ENCODE results near the gene TMEM63C.
A peak's percentile ranks its signal among the peaks of the same experiment; 100 is the strongest.
"Not testable (repeated sequence)": the region's sequence is repeated elsewhere in the genome, so short reads cannot be mapped to it uniquely, and the experiment has no call there.

The TMEM63C gene

DNA sequence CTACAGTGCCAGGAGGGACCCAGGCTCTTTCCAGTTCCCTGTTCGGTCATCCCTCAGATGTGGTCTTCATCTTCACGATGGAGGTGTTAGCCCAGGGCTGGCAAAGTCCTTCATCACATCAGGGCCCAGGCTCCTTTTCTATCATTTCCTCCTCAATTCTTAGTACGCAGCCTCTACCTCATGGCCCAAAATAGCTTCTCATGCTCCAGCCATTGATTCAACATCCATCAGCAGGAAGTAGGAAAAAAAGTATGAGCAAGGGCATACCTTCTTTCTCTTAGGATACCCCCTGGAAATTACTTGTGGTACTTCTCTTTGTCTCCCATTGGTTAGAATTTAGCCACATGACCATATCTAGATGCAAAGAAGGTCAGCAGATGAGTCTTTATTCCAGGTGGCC is 27.8 kb upstream of the TMEM63C start:
- no peak for DNase-seq (ENCODE audit: low spot score)
- no peak for FAIRE-seq

- DNase-seq (ENCODE audit: low spot score): no peak
- no peak for FAIRE-seq
Observed at GRCh38 chr14:77154421-77154820, 27.2 kb upstream of the TMEM63C start.

DNA sequence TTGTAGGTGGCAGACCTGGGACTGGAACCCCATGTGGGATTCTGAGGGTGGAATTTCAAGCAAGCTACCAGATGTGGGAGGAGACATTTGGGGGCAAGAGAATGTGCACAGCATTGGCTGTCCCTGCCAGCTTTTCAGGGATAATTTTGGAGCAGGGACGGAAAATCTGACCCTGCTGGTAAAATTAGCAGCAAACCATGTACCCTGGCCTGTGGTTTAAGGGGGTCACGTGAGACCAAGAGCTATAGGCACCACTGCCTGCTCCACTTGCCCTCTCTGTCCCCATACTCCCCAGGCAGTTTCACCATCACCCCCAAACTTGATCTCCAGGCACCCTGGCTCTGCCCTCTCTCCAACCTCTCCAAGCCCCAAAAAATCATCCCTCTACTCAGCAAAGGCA is 26.5 kb upstream of the TMEM63C start:
- DNase-seq (ENCODE audit: low spot score): no peak
- no peak for FAIRE-seq

DNA sequence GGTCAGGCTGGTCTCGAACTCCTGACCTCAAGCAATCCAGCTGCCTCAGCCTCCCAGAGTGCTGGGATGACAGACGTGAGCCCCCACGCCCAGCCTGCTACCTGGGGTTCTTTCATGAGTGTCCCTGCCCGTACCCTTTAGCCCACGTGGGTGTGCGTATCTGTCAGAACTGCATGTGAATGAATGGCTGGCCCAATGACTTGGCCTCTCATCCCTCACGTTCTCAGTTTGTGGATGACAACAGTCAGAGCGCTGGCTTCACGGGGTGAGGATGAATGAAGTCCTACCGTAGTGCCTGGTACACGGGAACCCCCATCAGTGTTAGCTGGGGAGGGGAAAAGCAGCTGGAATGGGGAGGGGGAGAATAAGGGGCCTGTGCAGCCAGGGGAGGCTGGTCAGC is 23.9 kb upstream of the TMEM63C start:
- FAIRE-seq (peak; percentile 30), DNase-seq (ENCODE audit: low spot score) (peak; percentile 13)

GRCh38 chr14:77158175-77158881 is 23.3 kb upstream of the TMEM63C start:
- FAIRE-seq: peak; percentile 100

GRCh38 chr14:77158882-77159255 is 22.7 kb upstream of the TMEM63C start:
- DNase-seq (ENCODE audit: low spot score): no peak
- FAIRE-seq: no peak

More at GRCh38 chr14:77158175-77158881, 23.3 kb upstream of the TMEM63C start:
- peak; percentile 89 for DNase-seq (ENCODE audit: low spot score)

- DNase-seq (ENCODE audit: low spot score) (no peak), FAIRE-seq (no peak)
Observed at GRCh38 chr14:77161011-77161410, 20.6 kb upstream of the TMEM63C start.

- FAIRE-seq (no peak), DNase-seq (ENCODE audit: low spot score) (no peak)
Observed at GRCh38 chr14:77170045-77170444, 11.6 kb upstream of the TMEM63C start.

- FAIRE-seq: no peak
- DNase-seq (ENCODE audit: low spot score): no peak
Observed at GRCh38 chr14:77172916-77173315, 8.7 kb upstream of the TMEM63C start.

DNA sequence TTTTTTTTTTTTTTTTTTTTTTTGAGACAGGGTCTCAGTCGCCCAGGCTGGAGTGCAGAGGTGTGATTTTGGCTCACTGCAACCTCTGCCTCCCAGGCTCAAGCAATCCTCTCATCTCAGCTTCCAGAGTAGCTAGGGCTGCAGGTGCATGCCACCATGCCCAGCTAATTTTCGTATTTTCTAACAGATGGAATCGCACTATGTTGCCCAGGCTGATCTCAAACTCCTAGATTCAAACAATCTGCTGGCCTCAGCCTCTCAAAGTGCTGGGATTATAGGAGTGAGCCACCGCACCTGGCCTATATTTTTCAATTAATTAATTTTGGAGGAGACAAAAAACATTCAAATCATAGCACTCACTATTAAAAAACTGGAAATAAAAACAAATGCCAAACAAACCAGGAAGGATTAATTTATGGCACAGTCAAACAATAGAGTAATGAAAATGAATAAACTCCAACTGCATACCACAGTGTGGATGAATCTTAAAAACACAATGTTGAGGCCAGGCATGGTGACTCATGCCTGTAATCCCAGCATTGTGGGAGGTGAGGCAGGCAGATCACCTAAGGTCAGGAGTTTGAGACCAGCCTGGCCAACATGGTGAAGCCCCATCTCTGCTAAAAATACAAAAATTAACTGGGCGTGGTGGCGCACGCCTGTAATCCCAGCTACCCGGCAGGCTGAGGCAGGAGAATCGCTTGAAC is 7.5 kb upstream of the TMEM63C start:
- FAIRE-seq; DNase-seq (ENCODE audit: low spot score): not testable (repeated sequence)

GRCh38 chr14:77175843-77176242 is 5.8 kb upstream of the TMEM63C start:
- no peak for DNase-seq (ENCODE audit: low spot score)
- FAIRE-seq: no peak

- DNase-seq (ENCODE audit: low spot score): no peak
- no peak for FAIRE-seq
Observed at GRCh38 chr14:77177702-77178101, 3.9 kb upstream of the TMEM63C start.

DNA sequence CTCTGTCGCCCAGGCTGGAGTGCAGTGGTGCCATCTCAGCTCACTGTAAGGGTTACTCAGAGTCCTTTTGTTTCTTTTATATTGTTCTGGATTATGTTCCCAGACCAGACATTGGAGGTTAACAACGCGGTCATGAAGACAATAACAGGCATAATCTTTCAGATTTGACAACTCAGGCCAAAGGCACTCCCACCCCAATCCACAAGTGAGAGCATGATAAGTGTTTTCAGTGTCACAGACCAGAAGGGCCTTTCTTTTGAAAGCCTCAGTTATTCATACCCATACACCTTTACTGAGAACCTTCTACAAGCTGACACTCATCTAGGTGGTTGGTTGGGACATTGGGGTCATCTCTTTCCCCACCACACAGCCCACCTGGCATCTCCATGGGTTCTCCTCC is 2.9 kb upstream of the TMEM63C start:
- DNase-seq (ENCODE audit: low spot score) (no peak), FAIRE-seq (no peak)

DNA sequence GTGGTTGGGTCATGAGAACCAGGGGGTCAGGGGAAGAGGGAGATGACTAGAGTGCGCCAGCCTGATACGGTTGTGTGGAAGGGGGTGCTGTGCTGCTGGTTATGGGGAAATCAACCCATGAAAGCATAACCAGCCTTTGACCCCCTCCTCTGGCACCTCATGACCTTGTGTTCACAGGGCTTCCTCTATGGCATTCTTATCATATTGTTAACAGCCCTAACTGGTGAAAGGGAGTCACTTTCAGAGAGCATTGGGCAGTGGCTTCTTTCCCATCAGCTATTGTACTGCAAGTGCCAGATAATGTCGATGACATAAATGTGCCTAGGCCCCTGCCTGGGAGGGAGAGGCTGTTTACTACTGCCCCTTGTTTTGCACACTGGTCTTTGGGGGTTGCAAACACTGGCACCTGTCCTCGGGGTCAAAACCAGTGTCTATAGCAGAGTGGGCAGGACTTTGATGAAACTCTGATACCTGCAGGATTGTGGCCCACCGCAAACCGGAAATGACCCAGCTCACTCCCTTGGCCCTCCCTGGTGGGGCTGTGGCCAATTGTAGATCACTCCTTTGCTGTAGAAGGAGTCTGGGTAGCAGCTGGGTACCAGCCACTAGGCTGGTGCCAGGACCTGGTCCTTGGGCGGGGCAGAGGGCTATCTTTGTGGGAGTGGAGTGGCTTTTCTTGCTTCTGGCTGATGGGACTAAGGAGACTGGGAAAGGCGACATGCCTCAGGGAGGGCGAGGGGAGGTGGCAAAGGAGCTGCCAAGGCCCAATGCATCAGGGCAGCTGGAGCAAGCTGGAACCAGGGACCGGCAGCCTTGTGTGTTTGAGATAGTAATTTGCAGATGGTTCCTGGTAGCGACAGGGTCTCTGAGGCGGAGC is 634 bp upstream of the TMEM63C start:
- FAIRE-seq: peak; percentile 72
- DNase-seq (ENCODE audit: low spot score): no peak

DNA sequence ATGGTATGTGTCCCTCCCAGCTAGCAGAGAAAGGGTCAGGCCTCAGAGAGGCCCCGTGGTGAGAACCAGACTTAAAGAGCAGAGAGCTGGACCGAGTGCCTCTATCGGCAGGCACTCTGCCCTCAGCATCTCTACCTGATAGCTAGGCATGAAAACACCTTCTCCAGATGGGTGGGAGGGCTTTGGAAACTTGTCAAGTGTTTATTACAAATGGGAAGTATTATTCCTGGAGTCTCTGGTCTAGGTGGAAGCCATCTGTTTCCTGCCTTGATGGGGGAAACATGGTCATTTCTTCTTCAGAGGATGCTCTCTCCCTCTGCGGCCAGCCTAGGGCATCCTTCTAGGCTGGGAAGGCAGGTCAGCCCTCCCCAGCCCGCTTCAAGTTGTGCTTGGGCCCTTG is 2.3 kb downstream of the TMEM63C start:
- DNase-seq (ENCODE audit: low spot score) (no peak), FAIRE-seq (peak; percentile 20)

- DNase-seq (ENCODE audit: low spot score) (no peak), FAIRE-seq (peak; percentile 62)
Observed at GRCh38 chr14:77184396-77185092, 2.9 kb downstream of the TMEM63C start.

- FAIRE-seq: peak; percentile 23
- DNase-seq (ENCODE audit: low spot score): no peak
Observed at GRCh38 chr14:77185093-77185465, 3.5 kb downstream of the TMEM63C start.

- DNase-seq (ENCODE audit: low spot score) (peak; percentile 59), FAIRE-seq (peak; percentile 40)
Observed at GRCh38 chr14:77186911-77187648, 5.5 kb downstream of the TMEM63C start.

DNA sequence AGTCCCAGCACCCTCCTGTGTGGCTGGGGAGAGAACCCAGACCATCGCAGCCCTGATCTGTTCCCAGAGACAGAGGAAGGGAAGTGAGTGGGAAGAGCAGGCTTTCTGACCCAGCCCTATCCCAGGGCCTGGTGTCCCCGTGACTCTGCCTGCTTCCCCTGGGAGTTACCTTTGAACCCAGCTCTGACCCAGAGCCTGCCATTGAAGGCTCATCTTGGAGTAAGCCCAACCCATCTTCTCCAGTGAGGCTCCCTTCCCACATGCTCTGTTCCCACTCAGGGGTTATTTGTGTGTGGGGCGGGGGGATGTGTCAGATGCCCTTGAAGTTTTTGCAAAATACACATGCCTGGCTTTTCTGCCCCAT is 6.0 kb downstream of the TMEM63C start:
- DNase-seq (ENCODE audit: low spot score) (no peak), FAIRE-seq (no peak)

GRCh38 chr14:77189479-77189878 is 7.9 kb downstream of the TMEM63C start:
- no peak for FAIRE-seq
- DNase-seq (ENCODE audit: low spot score): no peak

GRCh38 chr14:77190977-77191376 is 9.4 kb downstream of the TMEM63C start:
- FAIRE-seq: no peak
- DNase-seq (ENCODE audit: low spot score): no peak
